ENCODE measurements around the gene EAF2. TPM values are rescaled to one million over a fixed set of nuclear protein-coding genes. Genes with fewer than 3 reads are reported as not detected.

EAF2 gene
- total RNA-seq, 1 donor from 2014 or later = 4.1 TPM

DNA sequence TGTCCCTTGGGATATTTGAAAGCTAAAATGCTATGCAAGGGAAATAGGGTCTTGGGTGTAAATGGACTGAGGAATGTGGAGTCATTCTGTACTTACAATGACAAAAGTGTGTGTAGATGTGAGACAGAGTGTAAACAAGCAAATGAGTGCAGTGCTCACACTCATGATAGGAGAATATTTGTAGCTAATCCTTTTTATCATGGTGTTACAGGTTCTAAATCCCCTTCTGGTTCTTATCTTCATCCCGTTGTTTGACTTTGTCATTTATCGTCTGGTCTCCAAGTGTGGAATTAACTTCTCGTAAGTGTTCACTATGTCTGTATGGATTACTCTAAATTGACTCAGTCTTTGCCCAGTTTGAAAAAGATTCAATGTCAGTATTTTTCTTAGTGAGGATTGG is 89.7 kb downstream of the EAF2 start:
- Histone ChIP-seq H3K9me3 (replicated peaks) (no peaks in the 10 kb centered on the region), H3K4me1 (no peaks in the 10 kb centered on the region), H3K27ac (replicated peaks) (no peak overlapping the region), H3K4me3 (no peak overlapping the region), H3K27me3 (ENCODE audit: low read depth) (no peaks in the 10 kb centered on the region), H3K36me3 (peaks cover 18% of the 10 kb centered on the region)
- TF ChIP-seq, protein P1, sequence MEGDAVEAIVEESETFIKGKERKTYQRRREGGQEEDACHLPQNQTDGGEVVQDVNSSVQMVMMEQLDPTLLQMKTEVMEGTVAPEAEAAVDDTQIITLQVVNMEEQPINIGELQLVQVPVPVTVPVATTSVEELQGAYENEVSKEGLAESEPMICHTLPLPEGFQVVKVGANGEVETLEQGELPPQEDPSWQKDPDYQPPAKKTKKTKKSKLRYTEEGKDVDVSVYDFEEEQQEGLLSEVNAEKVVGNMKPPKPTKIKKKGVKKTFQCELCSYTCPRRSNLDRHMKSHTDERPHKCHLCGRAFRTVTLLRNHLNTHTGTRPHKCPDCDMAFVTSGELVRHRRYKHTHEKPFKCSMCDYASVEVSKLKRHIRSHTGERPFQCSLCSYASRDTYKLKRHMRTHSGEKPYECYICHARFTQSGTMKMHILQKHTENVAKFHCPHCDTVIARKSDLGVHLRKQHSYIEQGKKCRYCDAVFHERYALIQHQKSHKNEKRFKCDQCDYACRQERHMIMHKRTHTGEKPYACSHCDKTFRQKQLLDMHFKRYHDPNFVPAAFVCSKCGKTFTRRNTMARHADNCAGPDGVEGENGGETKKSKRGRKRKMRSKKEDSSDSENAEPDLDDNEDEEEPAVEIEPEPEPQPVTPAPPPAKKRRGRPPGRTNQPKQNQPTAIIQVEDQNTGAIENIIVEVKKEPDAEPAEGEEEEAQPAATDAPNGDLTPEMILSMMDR (IDR thresholded peaks at IDR 0.05; ENCODE audit: borderline replicate concordance) = no peak
- no peak for DNase-seq
- intact Hi-C loops (cut with micrococcal nuclease) = no loop called here

GRCh38 chr3:121926380-121926779 is 91.4 kb downstream of the EAF2 start:
- no peak for DNase-seq

More at GRCh38 chr3:121926380-121926779, 91.4 kb downstream of the EAF2 start:
- H3K9me3 ChIP-seq (replicated peaks) = no peaks in the 10 kb centered on the region
- TF ChIP-seq, protein P1 (IDR thresholded peaks at IDR 0.05; ENCODE audit: borderline replicate concordance) = no peak
- no peaks in the 10 kb centered on the region for H3K4me1 ChIP-seq
- intact Hi-C loops (cut with micrococcal nuclease) = no loop called here
- no peak overlapping the region for H3K4me3 ChIP-seq
- peaks cover 26% of the 10 kb centered on the region for H3K36me3 ChIP-seq
- H3K27ac ChIP-seq (replicated peaks) = no peak overlapping the region
- no peaks in the 10 kb centered on the region for H3K27me3 ChIP-seq (ENCODE audit: low read depth)

Other genes starting within 250 kb of the EAF2 start
- 245 TPM for gene FBXO40, start 241.8 kb upstream of the EAF2 start, total RNA-seq
- 8.7 TPM for gene HCLS1, start 174.3 kb upstream of the EAF2 start, total RNA-seq
- 56.1 TPM for gene GOLGB1, start 85.5 kb upstream of the EAF2 start, total RNA-seq
- 5.7 TPM for gene IQCB1, start 149 bp upstream of the EAF2 start, total RNA-seq
- gene SLC15A2, start 59.2 kb downstream of the EAF2 start, total RNA-seq = 4.6 TPM
- gene ILDR1, start 187.0 kb downstream of the EAF2 start, total RNA-seq = 0.33 TPM
- 3.6 TPM for gene CD86, start 220.2 kb downstream of the EAF2 start, total RNA-seq